SK-N-SH treated with all-trans-retinoic acid at 6 μM for 48 hours (cell line): ENCODE data around the gene CALML6.

ENCODE experiments used
- BACH2 ChIP-seq: fragments of 250-450 bp; sonication (Bioruptor Pico); IDR thresholded peaks from 2 replicates; pipeline ENCODE4 v1.9.0; 2021; ENCODE audit warnings: mild to moderate bottlenecking, borderline replicate concordance
- RARB ChIP-seq: fragments of 250-450 bp; sonication (Bioruptor Pico); IDR thresholded peaks from 2 replicates; pipeline ENCODE4 v1.8.0; 2021; ENCODE audit warnings: mild to moderate bottlenecking, moderate library complexity

- no peak for TF ChIP-seq RARB (CRISPR knock-in tag)
- no peak for TF ChIP-seq BACH2
Observed at GRCh38 chr1:1965546-1965945, 50.5 kb downstream of the CALML6 start.
